Dermis blood vessel endothelial cell (primary cell): ENCODE data around the gene LHFPL2. TPM values are rescaled to one million over a fixed set of nuclear protein-coding genes. Genes with fewer than 3 reads are reported as not detected.
"Not testable (repeated sequence)": the region's sequence is repeated elsewhere in the genome, so short reads cannot be mapped to it uniquely, and the experiment has no call there.

Experiments used
- DNase-seq: peaks from one replicate; pipeline ENCODE4 v3.0.0; 2010
- total RNA-seq: library from RNA; depleted of rRNA; stranded (reverse); fragments of >200 nt; gene quantifications from 2 replicates; pipeline ENCODE4 v1.2.3, GENCODE V29; 2014

The LHFPL2 gene
- 64.1 and 67.7 TPM in 2 replicates for total RNA-seq

GRCh38 chr5:78648359-78649210, at the start of gene LHFPL2:
Gene LHFPL2, minus strand, starts transcription at chr5:78648772. Its CDS starts 138,559 bp downstream, at chr5:78510213.
- DNase-seq: peak; percentile 79

- peak; percentile 17 for DNase-seq
Measured at GRCh38 chr5:78696637-78697036, 48.1 kb upstream of the LHFPL2 start.

GRCh38 chr5:78696052-78696451, 47.5 kb upstream of the LHFPL2 start:
- DNase-seq: not testable (repeated sequence)

- no peak for DNase-seq
Measured at GRCh38 chr5:78693339-78693738, 44.8 kb upstream of the LHFPL2 start.

- DNase-seq: no peak
Measured at GRCh38 chr5:78691084-78691960, 42.8 kb upstream of the LHFPL2 start.

- DNase-seq: peak; percentile 20
Measured at GRCh38 chr5:78690253-78690972, 41.8 kb upstream of the LHFPL2 start.

GRCh38 chr5:78689540-78690252, 41.1 kb upstream of the LHFPL2 start:
- no peak for DNase-seq

- DNase-seq: not testable (repeated sequence)
Measured at GRCh38 chr5:78687514-78687913, 38.9 kb upstream of the LHFPL2 start.

- DNase-seq: not testable (repeated sequence)
Measured at GRCh38 chr5:78683905-78684304, 35.3 kb upstream of the LHFPL2 start.

GRCh38 chr5:78679905-78680304, 31.3 kb upstream of the LHFPL2 start:
- DNase-seq: no peak

- no peak for DNase-seq
Measured at GRCh38 chr5:78677777-78678668, 29.5 kb upstream of the LHFPL2 start.

GRCh38 chr5:78675956-78676730, 27.6 kb upstream of the LHFPL2 start:
- DNase-seq: no peak

- DNase-seq: not testable (repeated sequence)
Measured at GRCh38 chr5:78673827-78674226, 25.3 kb upstream of the LHFPL2 start.

GRCh38 chr5:78672154-78672553, 23.6 kb upstream of the LHFPL2 start:
- DNase-seq: no peak

- no peak for DNase-seq
Measured at GRCh38 chr5:78671609-78672008, 23.0 kb upstream of the LHFPL2 start.

- no peak for DNase-seq
Measured at GRCh38 chr5:78670701-78671269, 22.2 kb upstream of the LHFPL2 start.

GRCh38 chr5:78669331-78669730, 20.8 kb upstream of the LHFPL2 start:
- no peak for DNase-seq

- no peak for DNase-seq
Measured at GRCh38 chr5:78667461-78668103, 19.0 kb upstream of the LHFPL2 start.

GRCh38 chr5:78666975-78667374, 18.4 kb upstream of the LHFPL2 start:
- DNase-seq: not testable (repeated sequence)
